LNCAP (cell line): ENCODE data around the gene FOXP1.

Experiments
- TF ChIP-seq, protein P1 (sequence below): fragments of 450-650 bp; IDR thresholded peaks from 2 replicates; pipeline ENCODE4 v1.5.1; 2017; ENCODE audit warnings: mild to moderate bottlenecking

FOXP1 gene

DNA sequence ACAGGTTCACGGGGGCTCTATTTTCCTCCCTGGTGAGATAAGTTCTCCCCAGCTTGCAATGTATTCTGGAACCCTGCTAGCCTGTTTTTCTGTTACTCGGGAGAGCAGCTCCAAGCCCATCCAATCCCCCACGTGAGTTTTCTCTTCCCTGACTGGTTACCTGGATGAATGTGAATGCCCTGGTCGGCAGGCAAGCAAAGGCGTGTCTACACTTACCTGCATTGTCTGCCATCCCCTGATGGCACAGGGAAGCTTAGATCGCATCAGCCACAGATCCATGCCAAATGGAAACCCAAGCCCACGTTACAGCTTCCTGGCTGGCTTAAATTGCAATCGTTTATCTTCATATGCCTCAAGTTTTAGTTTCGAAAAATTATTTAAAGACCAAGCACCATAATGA is 149.9 kb downstream of the FOXP1 start:
- TF ChIP-seq, protein P1, sequence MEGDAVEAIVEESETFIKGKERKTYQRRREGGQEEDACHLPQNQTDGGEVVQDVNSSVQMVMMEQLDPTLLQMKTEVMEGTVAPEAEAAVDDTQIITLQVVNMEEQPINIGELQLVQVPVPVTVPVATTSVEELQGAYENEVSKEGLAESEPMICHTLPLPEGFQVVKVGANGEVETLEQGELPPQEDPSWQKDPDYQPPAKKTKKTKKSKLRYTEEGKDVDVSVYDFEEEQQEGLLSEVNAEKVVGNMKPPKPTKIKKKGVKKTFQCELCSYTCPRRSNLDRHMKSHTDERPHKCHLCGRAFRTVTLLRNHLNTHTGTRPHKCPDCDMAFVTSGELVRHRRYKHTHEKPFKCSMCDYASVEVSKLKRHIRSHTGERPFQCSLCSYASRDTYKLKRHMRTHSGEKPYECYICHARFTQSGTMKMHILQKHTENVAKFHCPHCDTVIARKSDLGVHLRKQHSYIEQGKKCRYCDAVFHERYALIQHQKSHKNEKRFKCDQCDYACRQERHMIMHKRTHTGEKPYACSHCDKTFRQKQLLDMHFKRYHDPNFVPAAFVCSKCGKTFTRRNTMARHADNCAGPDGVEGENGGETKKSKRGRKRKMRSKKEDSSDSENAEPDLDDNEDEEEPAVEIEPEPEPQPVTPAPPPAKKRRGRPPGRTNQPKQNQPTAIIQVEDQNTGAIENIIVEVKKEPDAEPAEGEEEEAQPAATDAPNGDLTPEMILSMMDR, result no peak

DNA sequence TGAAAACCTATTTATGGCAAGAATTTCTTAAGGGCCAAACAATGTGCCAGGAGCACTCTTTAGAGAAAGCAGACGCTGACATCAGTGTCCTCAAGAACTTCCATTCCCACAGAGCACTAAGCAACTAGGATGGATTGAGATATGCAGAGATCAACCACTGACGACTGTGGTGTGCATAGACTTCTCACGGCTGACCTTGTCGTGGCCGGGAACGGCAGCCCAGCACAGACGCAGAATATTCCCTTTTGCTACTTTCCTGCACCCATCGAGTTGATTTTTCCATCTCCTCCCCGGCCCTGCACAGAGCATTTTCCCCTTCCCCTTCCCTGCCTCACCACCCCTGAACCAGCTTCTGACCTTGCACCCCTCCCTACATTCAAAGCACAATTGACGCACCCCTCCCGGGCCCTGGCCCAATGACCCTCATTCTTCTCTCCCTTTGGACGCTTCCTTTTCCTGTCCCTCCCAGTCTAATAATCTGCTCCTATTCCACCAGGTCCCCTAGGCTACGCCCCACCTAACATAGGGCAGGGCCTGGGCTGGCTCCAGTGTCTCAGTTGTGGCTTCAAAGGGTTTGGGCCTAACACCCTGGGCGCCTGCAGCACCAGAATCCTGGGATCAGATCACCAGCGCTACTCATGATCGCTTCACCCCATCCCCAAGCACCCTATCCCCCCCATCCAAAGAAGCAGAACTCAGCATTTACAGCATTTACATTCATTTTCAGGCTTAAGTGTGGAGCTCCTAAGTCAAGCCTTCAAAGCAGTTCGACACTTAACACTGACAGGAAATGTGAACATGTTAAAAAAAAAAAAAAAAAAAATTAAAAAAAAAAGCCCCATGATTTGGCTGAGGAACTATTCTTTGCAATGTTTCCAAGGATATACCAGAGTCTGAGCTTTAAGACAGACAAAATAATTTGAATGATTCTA is 151.2 kb downstream of the FOXP1 start:
- TF ChIP-seq, protein P1, result no peak

DNA sequence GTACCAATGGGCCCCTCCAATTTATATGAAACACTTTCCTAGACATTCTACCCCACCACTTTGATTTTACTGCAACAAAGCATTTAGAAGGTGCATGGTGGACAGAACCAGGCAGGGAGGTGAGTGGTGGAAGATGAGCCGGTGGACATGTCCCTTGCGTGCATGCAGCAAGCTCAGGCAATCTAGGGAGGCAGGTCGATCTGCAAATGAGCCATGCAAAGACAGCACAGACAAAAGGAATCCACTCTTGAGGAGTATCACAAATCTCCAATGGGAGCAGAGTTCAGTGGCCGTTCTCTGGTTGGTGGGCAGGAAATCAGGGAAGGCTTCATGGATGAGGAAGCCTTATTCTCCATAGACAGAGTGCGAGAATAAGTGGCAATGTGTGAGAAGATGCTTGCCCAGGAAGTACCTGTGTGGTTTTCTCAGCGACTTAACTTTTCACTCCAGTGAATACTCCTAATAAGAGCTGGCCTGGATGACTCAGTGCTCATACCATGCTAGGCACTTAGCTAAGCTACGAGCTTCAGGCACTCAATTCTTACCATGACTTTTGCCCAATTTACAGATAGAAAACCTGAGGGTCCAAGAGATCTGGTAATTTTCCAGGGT is 152.5 kb downstream of the FOXP1 start:
- TF ChIP-seq, protein P1, result no peak

DNA sequence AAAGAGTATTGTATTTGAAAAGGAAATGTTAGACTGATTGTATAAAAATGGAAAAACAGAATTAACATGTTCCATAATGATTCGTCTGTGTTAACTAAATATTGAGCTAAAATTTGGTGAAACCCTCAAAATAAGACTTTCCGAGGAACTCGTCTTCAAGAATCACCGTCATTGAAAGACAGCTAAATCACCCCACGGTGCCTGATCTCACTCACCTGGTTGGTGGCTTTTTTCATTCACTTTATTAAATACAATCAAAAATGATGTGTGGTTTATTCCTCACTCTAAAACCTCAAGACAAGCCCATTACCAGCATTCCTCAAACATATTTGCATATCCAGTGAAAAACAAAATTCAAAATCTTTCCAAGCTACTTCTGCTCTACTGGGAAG is 153.9 kb downstream of the FOXP1 start:
- TF ChIP-seq, protein P1, result no peak

DNA sequence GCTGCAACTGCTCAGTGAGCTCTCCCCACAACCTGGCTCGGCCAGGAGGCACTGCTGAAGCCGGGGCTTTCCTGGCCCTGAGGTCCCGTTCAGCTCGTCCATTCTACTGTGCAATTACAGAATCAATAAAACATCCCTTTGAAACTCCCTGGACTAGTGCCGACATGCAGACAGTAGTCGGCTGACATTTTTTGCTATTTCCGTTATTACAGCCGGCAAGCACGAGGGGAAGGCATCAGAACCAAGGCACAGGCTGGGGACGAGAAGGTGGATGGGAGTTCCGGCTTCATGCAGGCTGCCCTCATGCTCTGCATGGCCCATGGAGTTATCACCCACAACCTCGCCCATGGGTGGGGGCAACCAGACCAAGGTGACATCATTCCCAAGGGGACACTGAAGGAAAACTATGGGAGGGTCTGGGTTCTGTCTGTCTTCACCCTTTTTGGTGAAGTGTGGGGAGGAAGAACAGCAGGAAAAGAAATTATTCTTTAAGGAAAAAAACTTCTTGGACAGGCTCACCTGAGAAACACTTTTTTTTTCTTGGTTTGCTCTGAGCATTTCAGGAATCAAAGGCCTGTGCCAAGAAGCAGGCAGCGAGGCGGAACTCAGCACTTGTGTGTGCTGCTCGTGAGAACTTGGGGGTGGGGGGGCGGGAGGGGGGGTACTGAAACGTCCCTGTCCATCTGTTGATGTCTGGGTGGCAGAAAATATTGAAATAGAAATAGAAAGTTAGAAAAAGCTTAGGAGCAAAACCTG is 154.5 kb downstream of the FOXP1 start:
- TF ChIP-seq, protein P1, result no peak

DNA sequence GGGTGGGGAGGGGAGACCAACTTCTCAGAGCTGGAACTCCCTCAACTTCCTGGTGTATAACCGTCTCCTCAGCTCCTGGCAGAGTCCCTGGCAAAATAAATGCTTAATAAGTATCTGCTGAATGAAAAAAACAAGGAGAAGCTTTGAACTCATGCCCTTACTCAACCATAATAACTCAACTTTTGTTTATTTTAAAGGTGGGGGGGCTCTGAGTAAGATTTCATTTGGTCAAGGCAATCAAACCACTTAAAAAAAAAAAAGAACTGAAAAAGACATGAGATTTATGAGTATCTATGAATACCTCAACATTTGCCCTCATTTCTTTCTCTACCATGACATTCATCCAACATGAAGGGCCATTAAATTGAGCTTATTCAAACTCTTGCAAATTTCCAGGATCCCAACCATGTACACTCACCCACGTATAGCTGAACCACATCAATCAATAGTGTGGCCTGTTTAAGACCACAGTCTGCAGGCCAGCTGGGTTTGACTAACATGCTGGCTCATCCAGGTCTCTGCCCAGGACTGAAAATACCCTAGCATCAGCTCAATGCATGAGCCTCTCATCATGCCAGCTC is 157.9 kb downstream of the FOXP1 start:
- TF ChIP-seq, protein P1, result no peak
